Stimulated activated CD8-positive, alpha-beta memory T cell treated with anti-CD3 and anti-CD28 coated beads, Interleukin-15, amount 100 ng/mL, for 4 hours (primary cell): ENCODE data around the gene HMGB1.
A peak's percentile ranks its signal among the peaks of the same experiment; 100 is the strongest.
"Not testable (repeated sequence)": the region's sequence is repeated elsewhere in the genome, so short reads cannot be mapped to it uniquely, and the experiment has no call there.

Experiments used
- DNase-seq, 2 donors: peaks; one replicate each; pipeline ENCODE4 v3.0.0-alpha.2; 2020; ENCODE audit warnings: low read depth in 2 of 2

The HMGB1 gene

DNA sequence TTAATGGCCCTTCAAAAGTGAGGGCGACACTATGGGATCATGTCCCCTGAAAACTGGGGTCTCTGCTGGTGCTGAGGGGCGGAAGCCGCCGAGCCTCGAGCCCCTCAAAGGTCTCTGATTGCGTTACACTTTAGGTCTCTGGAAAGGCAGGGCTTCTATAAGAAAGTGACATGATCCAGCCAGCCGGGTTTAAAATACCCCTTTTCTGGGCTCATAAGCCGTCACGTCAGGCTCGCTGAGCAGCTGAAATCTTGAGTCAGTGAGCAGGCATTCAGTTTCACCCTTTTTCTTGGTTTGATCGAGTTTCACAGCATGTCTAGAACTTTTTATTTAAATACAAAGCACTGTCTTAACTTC, 600 bp upstream of the HMGB1 start:
- DNase-seq = no peak

GRCh38 chr13:30465343-30465592, 468 bp downstream of the HMGB1 start:
- DNase-seq = no peak

- DNase-seq = peak; percentile 68 to 72
Measured at GRCh38 chr13:30464496-30465342, 1.0 kb downstream of the HMGB1 start.

- peak; percentile 45 to 49 for DNase-seq
Measured at GRCh38 chr13:30463787-30464495, 1.8 kb downstream of the HMGB1 start.

- DNase-seq = not testable (repeated sequence)
Measured at GRCh38 chr13:30461279-30462066, 4.3 kb downstream of the HMGB1 start.

DNA sequence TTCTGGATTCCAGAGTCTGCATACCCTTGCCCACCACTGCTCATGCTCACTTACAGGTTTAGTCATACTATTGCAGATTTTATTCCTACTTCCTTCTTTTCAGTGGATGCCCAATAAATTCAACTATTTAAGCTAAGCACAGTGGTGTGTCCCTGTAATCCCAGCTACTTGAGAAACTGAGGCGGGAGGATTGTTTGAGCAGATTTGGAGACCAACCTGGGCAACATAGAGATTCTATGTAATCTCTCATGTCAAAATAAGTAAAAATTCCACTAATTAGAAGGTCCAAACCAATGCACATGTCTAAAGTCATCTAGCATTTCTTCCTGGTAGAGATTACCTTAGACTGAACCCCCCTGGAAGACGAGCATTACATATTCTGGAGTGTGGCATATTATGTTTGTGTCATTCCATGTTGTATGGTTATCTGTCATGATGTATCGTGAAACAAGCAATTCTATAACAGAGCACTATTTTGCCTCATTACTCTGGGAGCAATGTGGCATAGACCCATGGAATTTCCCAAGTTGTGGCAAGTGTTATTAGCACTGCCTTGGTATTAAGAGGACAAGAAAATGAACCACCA, 8.3 kb downstream of the HMGB1 start:
- no peak for DNase-seq

DNA sequence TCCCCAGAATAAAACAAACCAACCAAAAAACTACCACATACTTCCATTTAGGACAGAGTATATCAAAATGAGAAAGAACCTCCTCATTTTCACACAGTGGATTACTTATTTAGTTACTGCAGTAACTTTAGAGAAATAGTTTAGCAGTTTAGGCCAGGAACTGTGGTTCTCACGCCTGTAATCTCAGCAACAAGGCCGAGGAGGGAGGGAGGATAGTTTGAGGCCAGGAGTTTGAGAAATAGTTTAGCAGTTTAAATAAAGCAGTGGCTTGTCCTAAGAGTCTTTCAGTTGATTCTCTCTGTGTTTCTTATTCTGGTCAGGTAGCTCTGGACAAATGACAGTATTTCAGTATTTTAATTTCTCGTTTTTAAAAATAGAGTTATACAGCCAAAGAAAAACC, 9.4 kb downstream of the HMGB1 start:
- no peak for DNase-seq

GRCh38 chr13:30454991-30455390, 10.7 kb downstream of the HMGB1 start:
- no peak for DNase-seq

GRCh38 chr13:30453727-30454126, 12.0 kb downstream of the HMGB1 start:
- no peak for DNase-seq

- not testable (repeated sequence) for DNase-seq
Measured at GRCh38 chr13:30451476-30451875, 14.3 kb downstream of the HMGB1 start.

GRCh38 chr13:30450066-30450465, 15.7 kb downstream of the HMGB1 start:
- DNase-seq = no peak

- no peak for DNase-seq
Measured at GRCh38 chr13:30448441-30448840, 17.3 kb downstream of the HMGB1 start.

GRCh38 chr13:30446126-30446500, 19.6 kb downstream of the HMGB1 start:
- DNase-seq = no peak

DNA sequence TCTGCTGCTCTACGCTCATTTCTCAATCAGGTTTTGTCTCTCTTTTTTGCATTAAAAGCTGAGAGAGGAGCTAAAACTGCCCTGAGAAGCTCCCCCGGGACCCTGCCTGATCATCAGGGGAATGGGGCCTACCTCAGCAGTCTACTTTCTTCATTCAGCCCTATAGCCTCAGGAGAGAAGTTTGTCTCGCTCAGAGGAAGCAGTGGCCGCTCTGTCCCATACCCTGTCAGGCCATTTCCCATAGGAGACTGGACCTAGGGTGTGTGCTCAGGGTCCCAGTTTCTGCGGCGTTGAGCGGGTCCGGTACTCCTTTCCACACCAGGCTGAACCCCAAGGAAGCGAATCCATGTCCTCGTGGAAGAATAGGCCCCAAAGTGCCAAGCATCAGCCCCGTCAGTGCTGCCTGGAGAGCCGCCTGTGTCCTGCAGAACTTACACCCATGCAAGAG, 21.8 kb downstream of the HMGB1 start:
- DNase-seq = no peak

DNA sequence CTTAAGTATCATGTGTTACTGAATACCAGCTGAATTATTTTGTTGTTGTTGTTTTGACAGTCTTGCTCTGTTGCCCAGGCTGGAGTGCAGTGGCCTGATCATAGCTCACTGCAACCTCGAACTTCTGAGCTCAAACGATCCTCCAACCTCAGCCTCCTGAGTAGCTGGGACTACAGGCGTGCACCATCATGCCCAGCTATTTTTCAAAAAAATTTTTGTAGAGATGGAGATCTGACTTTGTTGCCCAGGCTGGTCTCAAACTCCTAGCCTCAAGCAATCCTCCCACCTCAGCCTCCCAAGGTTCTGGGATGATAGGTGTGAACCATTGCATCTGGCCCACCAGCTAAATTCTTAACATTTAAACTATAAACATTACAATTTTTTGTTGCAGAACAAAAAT, 22.2 kb downstream of the HMGB1 start:
- DNase-seq = not testable (repeated sequence)

- DNase-seq = no peak
Measured at GRCh38 chr13:30442926-30443325, 22.8 kb downstream of the HMGB1 start.

- no peak for DNase-seq
Measured at GRCh38 chr13:30440910-30441703, 24.6 kb downstream of the HMGB1 start.

GRCh38 chr13:30438286-30438685, 27.4 kb downstream of the HMGB1 start:
- no peak for DNase-seq

GRCh38 chr13:30437177-30437576, 28.6 kb downstream of the HMGB1 start:
- no peak for DNase-seq

DNA sequence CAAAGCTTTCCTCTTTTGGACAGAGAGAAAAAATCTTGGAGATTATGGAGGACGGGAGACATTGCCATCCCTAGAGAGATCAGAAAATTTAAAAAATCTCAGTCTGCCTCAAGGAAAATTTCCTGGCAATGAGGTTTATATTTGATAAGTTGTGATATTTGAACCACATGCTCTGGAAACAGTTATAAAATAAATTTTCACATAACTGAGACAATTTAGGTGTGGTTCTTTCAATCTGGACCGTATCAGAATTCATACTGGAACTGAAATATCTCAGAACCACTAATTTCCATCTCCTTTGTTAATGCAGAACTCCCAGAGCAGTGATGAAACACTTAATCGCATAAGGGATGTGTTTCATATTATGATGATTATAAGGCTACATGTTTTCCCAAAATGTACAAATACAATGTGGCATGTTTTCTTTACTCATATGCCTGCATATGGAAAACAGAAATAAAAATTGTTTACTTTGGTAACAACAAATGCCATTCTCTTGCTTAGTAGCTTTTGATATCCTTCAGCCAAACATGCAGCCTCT, 29.8 kb downstream of the HMGB1 start:
- no peak for DNase-seq

- DNase-seq = no peak
Measured at GRCh38 chr13:30431269-30431940, 34.3 kb downstream of the HMGB1 start.
